ENCODE data around the gene CYP46A1. TPM values are rescaled to one million over a fixed set of nuclear protein-coding genes. Genes with fewer than 3 reads are reported as not detected.

Gene CYP46A1
- total RNA-seq, 4 donors from 2014 or later, result 0.26 to 6.4 (median 1.7) TPM

DNA sequence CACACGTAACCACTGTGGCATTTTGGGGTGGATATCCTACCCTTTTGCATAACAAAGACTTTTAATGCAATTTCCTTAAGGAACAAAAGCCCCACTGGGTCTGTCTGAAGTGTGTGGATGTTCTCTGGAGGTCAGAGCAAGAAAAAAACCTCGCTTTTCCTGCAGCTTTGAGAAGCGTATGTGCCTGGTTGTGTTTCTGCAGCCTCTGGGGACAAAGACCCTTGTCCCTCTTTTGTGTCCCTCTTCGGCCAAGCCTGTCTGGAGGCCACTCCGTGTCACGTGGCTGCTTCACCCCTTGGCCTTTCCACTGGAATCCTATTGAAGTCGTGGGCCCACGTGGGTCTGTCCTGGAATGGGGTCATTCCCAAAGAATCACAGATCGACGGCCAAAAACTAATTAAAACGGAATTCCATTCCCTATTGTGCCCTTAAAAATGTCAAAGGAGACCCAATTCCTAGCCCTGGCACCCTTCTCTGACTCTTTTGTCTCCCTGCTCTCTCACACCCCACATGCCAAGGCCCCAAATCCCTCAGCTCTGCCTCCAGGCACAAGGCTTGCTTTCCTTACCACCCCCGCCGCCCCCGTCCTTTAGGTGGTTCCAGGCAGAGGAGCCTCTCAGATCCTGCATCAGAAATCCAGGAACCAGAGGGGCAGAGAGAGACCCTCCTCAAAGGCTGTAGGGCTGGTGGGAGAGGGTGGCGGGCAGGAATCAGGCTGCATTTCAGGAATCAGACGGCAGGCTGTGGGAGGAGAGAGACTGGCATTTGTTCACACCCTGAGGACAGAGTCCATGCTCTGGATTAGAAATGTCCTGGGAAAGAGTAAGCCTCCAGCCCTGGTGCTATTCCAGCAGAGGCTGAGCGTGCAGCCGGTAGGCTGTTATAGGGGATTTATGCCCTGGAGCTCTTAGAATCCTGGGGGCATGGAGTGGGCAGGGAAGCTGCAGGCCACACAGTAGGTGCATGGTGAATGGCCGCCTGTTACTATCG is 12.6 kb upstream of the CYP46A1 start:
- Histone ChIP-seq H3K9me3 (no peaks in the 10 kb centered on the region), H3K36me3 (no peaks in the 10 kb centered on the region), H3K27me3 (no peaks in the 10 kb centered on the region), H3K4me1 (no peaks in the 10 kb centered on the region), H3K27ac (no peak overlapping the region), H3K4me3 (no peak overlapping the region)
- DNase-seq, result no peak
- TF ChIP-seq, protein P1, sequence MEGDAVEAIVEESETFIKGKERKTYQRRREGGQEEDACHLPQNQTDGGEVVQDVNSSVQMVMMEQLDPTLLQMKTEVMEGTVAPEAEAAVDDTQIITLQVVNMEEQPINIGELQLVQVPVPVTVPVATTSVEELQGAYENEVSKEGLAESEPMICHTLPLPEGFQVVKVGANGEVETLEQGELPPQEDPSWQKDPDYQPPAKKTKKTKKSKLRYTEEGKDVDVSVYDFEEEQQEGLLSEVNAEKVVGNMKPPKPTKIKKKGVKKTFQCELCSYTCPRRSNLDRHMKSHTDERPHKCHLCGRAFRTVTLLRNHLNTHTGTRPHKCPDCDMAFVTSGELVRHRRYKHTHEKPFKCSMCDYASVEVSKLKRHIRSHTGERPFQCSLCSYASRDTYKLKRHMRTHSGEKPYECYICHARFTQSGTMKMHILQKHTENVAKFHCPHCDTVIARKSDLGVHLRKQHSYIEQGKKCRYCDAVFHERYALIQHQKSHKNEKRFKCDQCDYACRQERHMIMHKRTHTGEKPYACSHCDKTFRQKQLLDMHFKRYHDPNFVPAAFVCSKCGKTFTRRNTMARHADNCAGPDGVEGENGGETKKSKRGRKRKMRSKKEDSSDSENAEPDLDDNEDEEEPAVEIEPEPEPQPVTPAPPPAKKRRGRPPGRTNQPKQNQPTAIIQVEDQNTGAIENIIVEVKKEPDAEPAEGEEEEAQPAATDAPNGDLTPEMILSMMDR (IDR thresholded peaks at IDR 0.05), result no peak
- TF ChIP-seq POLR2A (IDR thresholded peaks at IDR 0.05), result no peak
- intact Hi-C loops (cut with DNase I; ENCODE audit: low total_unique reads), result no loop called here

GRCh38 chr14:99672506-99673304 is 11.4 kb upstream of the CYP46A1 start:
- TF ChIP-seq, protein P1 (IDR thresholded peaks at IDR 0.05), result no peak
- TF ChIP-seq POLR2A (IDR thresholded peaks at IDR 0.05), result no peak
- no peak for DNase-seq
- no peak overlapping the region for H3K4me3 ChIP-seq
- H3K27me3 ChIP-seq, result no peaks in the 10 kb centered on the region
- no peak overlapping the region for H3K27ac ChIP-seq
- peaks cover 0 to 3% of the 10 kb centered on the region in 2 donors for H3K9me3 ChIP-seq
- no peaks in the 10 kb centered on the region for H3K36me3 ChIP-seq
- H3K4me1 ChIP-seq, result no peaks in the 10 kb centered on the region
- intact Hi-C loops (cut with DNase I; ENCODE audit: low total_unique reads), result no loop called here

- no peak for DNase-seq
- no peak overlapping the region for H3K4me3 ChIP-seq
Measured at GRCh38 chr14:99673305-99674063, 10.6 kb upstream of the CYP46A1 start.

DNA sequence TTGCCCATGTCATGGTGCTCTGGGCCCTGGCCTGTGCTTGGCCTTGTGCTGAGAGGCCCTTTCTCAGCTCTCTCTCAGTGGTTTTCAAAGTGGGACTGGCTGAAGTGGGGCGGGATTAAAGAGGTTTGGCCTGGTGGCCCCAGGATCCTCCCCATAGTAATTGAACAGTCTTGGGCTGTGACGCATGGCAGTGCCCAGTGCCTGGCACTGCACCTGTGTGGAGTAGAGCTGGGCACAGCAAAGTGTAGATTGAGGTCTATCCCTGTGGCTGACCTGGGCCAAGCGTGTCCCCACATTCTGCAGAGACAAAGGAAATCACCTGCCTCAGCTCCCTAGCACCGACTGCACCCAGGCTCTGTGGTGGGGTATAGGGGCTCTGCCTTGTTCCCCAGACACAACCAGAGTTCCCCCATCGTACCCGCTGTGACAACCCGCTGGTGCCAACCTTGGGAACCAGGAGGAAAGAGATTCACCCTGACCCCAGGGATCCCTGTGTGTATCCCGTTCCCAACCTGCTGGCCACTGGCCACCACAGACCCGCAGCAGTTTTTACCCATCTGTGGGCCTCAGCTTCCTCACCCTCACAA is 9.9 kb upstream of the CYP46A1 start:
- no peaks in the 10 kb centered on the region for H3K36me3 ChIP-seq
- H3K27ac ChIP-seq, result no peak overlapping the region
- no peaks in the 10 kb centered on the region for H3K27me3 ChIP-seq
- no peak overlapping the region for H3K4me3 ChIP-seq
- no peak for DNase-seq
- intact Hi-C loops (cut with DNase I; ENCODE audit: low total_unique reads), result no loop called here
- peaks cover 0 to 4% of the 10 kb centered on the region in 2 donors for H3K9me3 ChIP-seq
- TF ChIP-seq, protein P1 (IDR thresholded peaks at IDR 0.05), result no peak
- TF ChIP-seq POLR2A (IDR thresholded peaks at IDR 0.05), result no peak
- H3K4me1 ChIP-seq, result no peaks in the 10 kb centered on the region

More at GRCh38 chr14:99673305-99674063, 10.6 kb upstream of the CYP46A1 start:
- no peaks in the 10 kb centered on the region for H3K36me3 ChIP-seq
- H3K27me3 ChIP-seq, result no peaks in the 10 kb centered on the region
- no peak for TF ChIP-seq POLR2A (IDR thresholded peaks at IDR 0.05)
- TF ChIP-seq, protein P1 (IDR thresholded peaks at IDR 0.05), result no peak
- H3K27ac ChIP-seq, result no peak overlapping the region
- peaks cover 0 to 4% of the 10 kb centered on the region in 2 donors for H3K9me3 ChIP-seq
- H3K4me1 ChIP-seq, result no peaks in the 10 kb centered on the region
- intact Hi-C loops (cut with DNase I; ENCODE audit: low total_unique reads), result no loop called here

Data from uterus (tissue), 4 donors.